ENCODE measurements around the gene CTSE. TPM values are rescaled to one million over a fixed set of nuclear protein-coding genes. Genes with fewer than 3 reads are reported as not detected.
"Not testable (repeated sequence)": the region's sequence is repeated elsewhere in the genome, so short reads cannot be mapped to it uniquely, and the experiment has no call there.

CTSE gene
- total and polyA plus RNA-seq, 12 donors, result 0.07 to 0.11 TPM; not detected in 10

- H3K36me3 ChIP-seq (replicated peaks in 1 of 2); H3K4me3 ChIP-seq; H3K9me3 ChIP-seq (replicated peaks in 1 of 3); H3K4me1 ChIP-seq (replicated peaks in 1 of 2); H3K27me3 ChIP-seq; DNase-seq; intact Hi-C loops (cut with DNase I); H3K27ac ChIP-seq: not testable (repeated sequence)
- WGBS, 4 donors, result 88 to 93% (median 91%) methylated on average over 17 of the region's 17 CpGs
Observed at GRCh38 chr1:206052919-206053610, 29.4 kb upstream of the CTSE start, which contains the start of gene RHEX. RHEX (plus strand) TSS chr1:206053173; CDS start chr1:206097829, 44,656 bp downstream.

GRCh38 chr1:206052231-206052865 lies 28.7 kb upstream of the CTSE start:
- H3K4me1 ChIP-seq (replicated peaks in 1 of 2); H3K36me3 ChIP-seq (replicated peaks in 1 of 2); H3K27me3 ChIP-seq; H3K4me3 ChIP-seq; H3K9me3 ChIP-seq (replicated peaks in 1 of 3); H3K27ac ChIP-seq; DNase-seq; intact Hi-C loops (cut with DNase I): not testable (repeated sequence)
- WGBS, 4 donors, result 91 to 97% (median 94%) methylated on average over 3 to 6 of the region's 8 CpGs

- Histone ChIP-seq H3K4me3 (no peak overlapping the region), H3K9me3 (replicated peaks in 1 of 3) (no peaks in the 10 kb centered on the region), H3K4me1 (replicated peaks in 1 of 2) (no peaks in the 10 kb centered on the region), H3K36me3 (replicated peaks in 1 of 2) (no peaks in the 10 kb centered on the region), H3K27ac (no peak overlapping the region), H3K27me3 (peaks cover 4% of the 10 kb centered on the region)
- 72 to 82% (median 76%) methylated on average over 6 of the region's 6 CpGs for WGBS, 4 donors
- peak in 3 of 7 donors; percentile 22 to 56 (median 22) for DNase-seq
- intact Hi-C loops (cut with DNase I), result no loop called here
- TF ChIP-seq CTCF (IDR thresholded peaks at IDR 0.05) (no peak), POLR2A (IDR thresholded peaks at IDR 0.05) (no peak)
Observed at GRCh38 chr1:206050655-206051235, 27.1 kb upstream of the CTSE start.

- peaks cover 6% of the 10 kb centered on the region for H3K27me3 ChIP-seq
Observed at GRCh38 chr1:206049919-206050600, 26.4 kb upstream of the CTSE start.

More at GRCh38 chr1:206049919-206050600, 26.4 kb upstream of the CTSE start:
- DNase-seq, result no peak
- WGBS, 4 donors, result 69 to 80% (median 78%) methylated on average over 3 of the region's 3 CpGs
- H3K4me1 ChIP-seq (replicated peaks in 1 of 2), result no peaks in the 10 kb centered on the region
- TF ChIP-seq CTCF (IDR thresholded peaks at IDR 0.05) (no peak), POLR2A (IDR thresholded peaks at IDR 0.05) (no peak)
- intact Hi-C loops (cut with DNase I), result no loop called here
- no peak overlapping the region for H3K4me3 ChIP-seq
- no peaks in the 10 kb centered on the region for H3K9me3 ChIP-seq (replicated peaks in 1 of 3)
- H3K36me3 ChIP-seq (replicated peaks in 1 of 2), result no peaks in the 10 kb centered on the region
- H3K27ac ChIP-seq, result no peak overlapping the region
